K562 (cell line): ENCODE results near the gene NKG7. TPM values are rescaled to one million over a fixed set of nuclear protein-coding genes. Genes with fewer than 3 reads are reported as not detected.
A peak's percentile ranks its signal among the peaks of the same experiment; 100 is the strongest.

Experiments
- ADNP ChIP-seq: fragments of 200-800 bp; sonication (Bioruptor generic); IDR thresholded peaks from 2 replicates; pipeline ENCODE4 v1.6.1; 2016; ENCODE audit warnings: missing genetic modification characterization, missing compliant biosample characterization
- ARNT ChIP-seq, 2 experiments: fragments of 450-650 bp; IDR thresholded peaks; 2 replicates each; pipeline ENCODE4 v1.6.1; 2016; ENCODE audit warnings: mild to moderate bottlenecking in 1 of 2
- ATF1 ChIP-seq, 2 experiments: fragments of 450-650 bp in 1 of 2; IDR thresholded peaks; 2 replicates each; pipeline ENCODE4 v1.6.1; 2016; ENCODE audit warnings: missing compliant biosample characterization in 1 of 2, missing genetic modification characterization in 1 of 2
- C11orf30 ChIP-seq: fragments of 450-650 bp; IDR thresholded peaks from 2 replicates; pipeline ENCODE4 v1.6.1; 2016; ENCODE audit warnings: low read depth, mild to moderate bottlenecking
- CCNT2 ChIP-seq: IDR thresholded peaks from 2 replicates; pipeline ENCODE4 v1.6.1; 2011; ENCODE audit warnings: borderline replicate concordance, low read depth, mild to moderate bottlenecking, moderate library complexity, mixed read lengths, low read length; ENCODE audit not compliant: insufficient read length; ENCODE audit errors: extremely low read depth
- CHCHD3 ChIP-seq: fragments of 250-450 bp; sonication (Bioruptor Pico); IDR thresholded peaks from 2 replicates; pipeline ENCODE4 v2.1.2; 2022; ENCODE audit warnings: mild to moderate bottlenecking
- DACH1 ChIP-seq: fragments of 450-650 bp; IDR thresholded peaks from 2 replicates; pipeline ENCODE4 v1.6.1; 2018; ENCODE audit not compliant: partially characterized antibody
- EGR1 ChIP-seq: fragments of 450-650 bp; conservative IDR thresholded peaks from 2 replicates; pipeline ENCODE4 v1.6.1; 2017; ENCODE audit warnings: mild to moderate bottlenecking
- HMG20B ChIP-seq: fragments of 250-450 bp; sonication (Bioruptor Pico); IDR thresholded peaks from 2 replicates; pipeline ENCODE4 v1.5.0; 2021; ENCODE audit warnings: mild to moderate bottlenecking
- MCM2 ChIP-seq: fragments of 450-650 bp; IDR thresholded peaks from 2 replicates; pipeline ENCODE4 v1.6.1; 2017; ENCODE audit warnings: low read depth, mild to moderate bottlenecking
- NEUROD1 ChIP-seq: fragments of 150-350 bp; IDR thresholded peaks from 2 replicates; pipeline ENCODE4 v1.6.1; 2014; ENCODE audit warnings: borderline replicate concordance, low read length, low read depth; ENCODE audit not compliant: partially characterized antibody
- NR1H2 ChIP-seq: sonication (generic); formaldehyde crosslinking; IDR thresholded peaks from 2 replicates; pipeline ENCODE4 v1.4.0; 2020; ENCODE audit warnings: mild to moderate bottlenecking, missing genetic modification reagents
- PHF20 ChIP-seq: fragments of 450-650 bp; IDR thresholded peaks from 2 replicates; pipeline ENCODE4 v1.6.1; 2018; ENCODE audit not compliant: partially characterized antibody
- SAP30 ChIP-seq: fragments of 200-600 bp; sonication (generic); IDR thresholded peaks from 2 replicates; pipeline ENCODE4 v1.6.1; 2012; ENCODE audit warnings: borderline replicate concordance, low read depth, mild to moderate bottlenecking, moderate library complexity, low read length, control low read depth, inconsistent platforms; ENCODE audit not compliant: insufficient read depth, poor library complexity, severe bottlenecking
- SMARCB1 ChIP-seq: IDR thresholded peaks from 2 replicates; pipeline ENCODE4 v1.6.1; 2011; ENCODE audit warnings: improper control_type of control experiment, low read depth; ENCODE audit not compliant: insufficient read length
- SMC3 ChIP-seq: conservative IDR thresholded peaks from 2 replicates; pipeline ENCODE4 v1.6.1; 2011; ENCODE audit warnings: low read depth, low read length, improper control_type of control experiment; ENCODE audit not compliant: insufficient read depth
- TAF9B ChIP-seq: fragments of 450-650 bp; IDR thresholded peaks from 2 replicates; pipeline ENCODE4 v1.6.1; 2018; ENCODE audit warnings: mild to moderate bottlenecking; ENCODE audit not compliant: partially characterized antibody
- ZNF23 ChIP-seq: fragments of 250-450 bp; sonication (Bioruptor Pico); IDR thresholded peaks from 2 replicates; pipeline ENCODE4 v1.4.0; 2020; ENCODE audit warnings: mild to moderate bottlenecking
- ZNF282 ChIP-seq: sonication (generic); formaldehyde crosslinking; IDR thresholded peaks from 2 replicates; pipeline ENCODE4 v1.8.1; 2023; ENCODE audit warnings: missing genetic modification reagents
- ZNF354B ChIP-seq: fragments of 250-450 bp; sonication (Bioruptor Pico); IDR thresholded peaks from 2 replicates; pipeline ENCODE4 v1.4.0; 2020
- ZNF408 ChIP-seq: fragments of 250-450 bp; sonication (Bioruptor Pico); IDR thresholded peaks from 2 replicates; pipeline ENCODE4 v1.4.0; 2020; ENCODE audit warnings: low read depth, mild to moderate bottlenecking, moderate library complexity
- ZNF41 ChIP-seq: fragments of 250-450 bp; sonication (Bioruptor Pico); conservative IDR thresholded peaks from 2 replicates; pipeline ENCODE4 v1.4.0; 2020; ENCODE audit warnings: mild to moderate bottlenecking
- polyA plus RNA-seq, 8 experiments: library from polyadenylated mRNA; depleted of rRNA in 4 of 8; stranded (reverse) in 5 of 8; unstranded in 3 of 8; fragments of >200 nt; fragmentation: Nextera tagmentation in 2 of 8; fragmentation: Illumina TruSeq in 1 of 8; extraction: Ambion mirVana in 2 of 8; extraction: Trizol in 1 of 8; gene quantifications; 2 replicates each; pipeline versions ENCODE4 v1.2.1 to v1.2.3, GENCODE V29; 2011 to 2014; ENCODE audit warnings: inconsistent platforms in 1 of 8, missing spikeins in 1 of 8
- total RNA-seq, 7 experiments: library from RNA; depleted of rRNA in 6 of 7; stranded (reverse); fragments of >200 nt in 6 of 7; fragmentation: Illumina TruSeq in 2 of 7; extraction: Trizol in 2 of 7; gene quantifications; 2 replicates each; pipeline versions ENCODE4 v1.2.1 to v1.2.3, GENCODE V29; 2011 to 2021; ENCODE audit warnings: low replicate concordance in 1 of 7
- TF ChIP-seq, protein P1 (sequence below), 2 experiments: fragments of 450-650 bp in 1 of 2; IDR thresholded peaks; 2 replicates each; pipeline ENCODE4 v1.6.1; 2011 to 2017; ENCODE audit warnings: low read depth in 2 of 2, antibody characterized with exemption in 1 of 2, borderline replicate concordance in 1 of 2, low read length in 1 of 2, mild to moderate bottlenecking in 1 of 2, mixed read lengths in 1 of 2; ENCODE audit not compliant: control insufficient read depth in 1 of 2
- TF ChIP-seq, protein P2 (sequence below), 2 experiments: fragments of 450-650 bp; conservative IDR thresholded peaks; 2 replicates each; pipeline ENCODE4 v1.6.1; 2017; ENCODE audit warnings: mild to moderate bottlenecking in 2 of 2, moderate library complexity in 2 of 2

NKG7 gene
- total and polyA plus RNA-seq, 9 of the 15 experiments (the other 6 are each of a cell fraction or from before 2014, with no cell fraction given), result 0.30 to 0.70 (median 0.51) TPM; not detected in 2

DNA sequence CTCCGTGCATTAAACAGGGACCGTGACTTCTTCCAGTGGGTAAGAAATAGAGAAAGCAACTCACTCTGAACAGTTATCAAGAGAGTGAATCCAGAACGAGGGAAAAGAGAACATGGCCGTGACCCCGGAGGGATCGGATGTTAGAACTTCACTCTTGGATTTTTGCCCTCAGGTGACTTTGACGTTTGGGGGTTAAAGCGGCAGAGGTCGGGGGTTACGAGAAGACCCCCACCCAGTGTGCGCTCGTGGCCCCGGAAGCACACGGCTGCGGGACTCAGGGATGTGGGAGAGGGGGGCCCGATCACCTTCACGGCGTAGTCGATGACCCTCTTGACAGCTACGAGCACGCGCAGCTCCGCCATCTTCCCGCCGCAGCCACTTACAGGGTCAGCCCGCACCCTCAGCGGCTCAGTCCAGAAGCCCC, 6.5 kb downstream of the NKG7 start, which contains the start of gene ETFB (continued):
- TF ChIP-seq, protein P1, sequence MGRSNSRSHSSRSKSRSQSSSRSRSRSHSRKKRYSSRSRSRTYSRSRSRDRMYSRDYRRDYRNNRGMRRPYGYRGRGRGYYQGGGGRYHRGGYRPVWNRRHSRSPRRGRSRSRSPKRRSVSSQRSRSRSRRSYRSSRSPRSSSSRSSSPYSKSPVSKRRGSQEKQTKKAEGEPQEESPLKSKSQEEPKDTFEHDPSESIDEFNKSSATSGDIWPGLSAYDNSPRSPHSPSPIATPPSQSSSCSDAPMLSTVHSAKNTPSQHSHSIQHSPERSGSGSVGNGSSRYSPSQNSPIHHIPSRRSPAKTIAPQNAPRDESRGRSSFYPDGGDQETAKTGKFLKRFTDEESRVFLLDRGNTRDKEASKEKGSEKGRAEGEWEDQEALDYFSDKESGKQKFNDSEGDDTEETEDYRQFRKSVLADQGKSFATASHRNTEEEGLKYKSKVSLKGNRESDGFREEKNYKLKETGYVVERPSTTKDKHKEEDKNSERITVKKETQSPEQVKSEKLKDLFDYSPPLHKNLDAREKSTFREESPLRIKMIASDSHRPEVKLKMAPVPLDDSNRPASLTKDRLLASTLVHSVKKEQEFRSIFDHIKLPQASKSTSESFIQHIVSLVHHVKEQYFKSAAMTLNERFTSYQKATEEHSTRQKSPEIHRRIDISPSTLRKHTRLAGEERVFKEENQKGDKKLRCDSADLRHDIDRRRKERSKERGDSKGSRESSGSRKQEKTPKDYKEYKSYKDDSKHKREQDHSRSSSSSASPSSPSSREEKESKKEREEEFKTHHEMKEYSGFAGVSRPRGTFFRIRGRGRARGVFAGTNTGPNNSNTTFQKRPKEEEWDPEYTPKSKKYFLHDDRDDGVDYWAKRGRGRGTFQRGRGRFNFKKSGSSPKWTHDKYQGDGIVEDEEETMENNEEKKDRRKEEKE (IDR thresholded peaks at IDR 0.05; ENCODE audit: borderline replicate concordance in 1 of 2, control insufficient read depth in 1 of 2, low read depth in 2 of 2, low read length in 1 of 2), result no peak
- TF ChIP-seq C11orf30 (no peak), EGR1 (no peak), SMARCB1 (no peak), ZNF354B (CRISPR knock-in tag) (no peak), PHF20 (no peak), DACH1 (no peak), ZNF41 (CRISPR knock-in tag) (no peak), ZNF23 (no peak), CHCHD3 (CRISPR knock-in tag) (no peak), ADNP (tag) (no peak), TAF9B (peak; percentile 48), NEUROD1 (no peak), ZNF282 (CRISPR knock-in tag) (no peak), ARNT (IDR thresholded peaks at IDR 0.05) (no peak), HMG20B (no peak), NR1H2 (CRISPR knock-in tag) (no peak), ZNF408 (CRISPR knock-in tag) (no peak), SAP30 (peak; percentile 66), SMC3 (no peak), MCM2 (no peak), ATF1 (CRISPR knock-in tag; IDR thresholded peaks at IDR 0.05) (no peak), ATF1 (tag; IDR thresholded peaks at IDR 0.05) (peak; percentile 22; the same call in 1 of the 2 replicates), CCNT2 (no peak)
- TF ChIP-seq, protein P2, sequence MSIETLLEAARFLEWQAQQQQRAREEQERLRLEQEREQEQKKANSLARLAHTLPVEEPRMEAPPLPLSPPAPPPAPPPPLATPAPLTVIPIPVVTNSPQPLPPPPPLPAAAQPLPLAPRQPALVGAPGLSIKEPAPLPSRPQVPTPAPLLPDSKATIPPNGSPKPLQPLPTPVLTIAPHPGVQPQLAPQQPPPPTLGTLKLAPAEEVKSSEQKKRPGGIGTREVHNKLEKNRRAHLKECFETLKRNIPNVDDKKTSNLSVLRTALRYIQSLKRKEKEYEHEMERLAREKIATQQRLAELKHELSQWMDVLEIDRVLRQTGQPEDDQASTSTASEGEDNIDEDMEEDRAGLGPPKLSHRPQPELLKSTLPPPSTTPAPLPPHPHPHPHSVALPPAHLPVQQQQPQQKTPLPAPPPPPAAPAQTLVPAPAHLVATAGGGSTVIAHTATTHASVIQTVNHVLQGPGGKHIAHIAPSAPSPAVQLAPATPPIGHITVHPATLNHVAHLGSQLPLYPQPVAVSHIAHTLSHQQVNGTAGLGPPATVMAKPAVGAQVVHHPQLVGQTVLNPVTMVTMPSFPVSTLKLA (conservative IDR thresholded peaks at IDR 0.05), result peak; percentile 47 to 63; a peak in 3 of 4 replicates
